Testis (tissue), 2 donors: ENCODE data around the gene SPATA20.

ENCODE experiments used
- CTCF ChIP-seq, 3 experiments: fragments of 450-650 bp in 2 of 3; fragments of 200-600 bp in 1 of 3; sonication (generic) in 1 of 3; IDR thresholded peaks; one replicate each; pipeline ENCODE4 v1.5.1; 2016 to 2019; ENCODE audit warnings: antibody characterized with exemption in 3 of 3, mild to moderate bottlenecking in 2 of 3, moderate library complexity in 1 of 3
- POLR2A ChIP-seq: fragments of 450-650 bp; IDR thresholded peaks from one replicate; pipeline ENCODE4 v1.6.1; 2017; ENCODE audit warnings: antibody characterized with exemption, mild to moderate bottlenecking, moderate library complexity

GRCh38 chr17:50585891-50586290 is 38.9 kb downstream of the SPATA20 start:
- TF ChIP-seq CTCF (IDR thresholded peaks at IDR 0.05) (no peak), POLR2A (no peak)
